DND-41 (cell line): ENCODE data around the gene HHLA2.

Experiments
- ATAC-seq: fragments of 200-7000 bp; cut with Tn5 transposase; 3 replicates; pipeline ENCODE4 v1.9.1; 2021; ENCODE audit warnings: low read depth; ENCODE audit not compliant: insufficient read depth
- DNase-seq: peaks from one replicate; pipeline ENCODE4 v3.0.0-alpha.2; 2020
- H2AFZ ChIP-seq: 2 replicates; pipeline ENCODE4 v1.6.0; 2012; ENCODE audit warnings: low read depth, low read length
- H3K27ac ChIP-seq: 2 replicates; pipeline ENCODE4 v1.5.1; 2012; ENCODE audit warnings: low read length, inconsistent platforms
- H3K27me3 ChIP-seq: fragments of 200-600 bp; sonication (generic); 2 replicates; pipeline ENCODE4 v1.6.0; 2012; ENCODE audit warnings: low read length, mild to moderate bottlenecking, inconsistent platforms; ENCODE audit not compliant: insufficient read depth, poor library complexity
- H3K36me3 ChIP-seq: 2 replicates; pipeline ENCODE4 v1.5.1; 2012; ENCODE audit warnings: low read length, inconsistent platforms; ENCODE audit not compliant: insufficient read depth
- H3K4me1 ChIP-seq: 2 replicates; pipeline ENCODE4 v1.5.1; 2012; ENCODE audit warnings: mild to moderate bottlenecking, low read length; ENCODE audit not compliant: insufficient read depth
- H3K4me2 ChIP-seq: 2 replicates; pipeline ENCODE4 v1.6.0; 2012; ENCODE audit warnings: mild to moderate bottlenecking, moderate library complexity, low read length, inconsistent platforms; ENCODE audit not compliant: insufficient read depth
- H3K4me3 ChIP-seq, 2 experiments: fragments of 200-600 bp in 1 of 2; shearing (Covaris generic) in 1 of 2; 2 replicates each; pipeline ENCODE4 v1.5.1; 2012 to 2016; ENCODE audit warnings: inconsistent platforms in 2 of 2, low read length in 2 of 2, mild to moderate bottlenecking in 2 of 2, low read depth in 1 of 2, moderate library complexity in 1 of 2
- H3K79me2 ChIP-seq: 2 replicates; pipeline ENCODE4 v1.6.0; 2012; ENCODE audit warnings: low read length, inconsistent platforms; ENCODE audit not compliant: insufficient read depth
- H3K9ac ChIP-seq: 2 replicates; pipeline ENCODE4 v1.6.0; 2012; ENCODE audit warnings: low read depth, mild to moderate bottlenecking, inconsistent platforms, low read length, moderate library complexity
- H3K9me3 ChIP-seq: 2 replicates; pipeline ENCODE4 v1.5.1; 2012; ENCODE audit warnings: low read length, moderate library complexity, mild to moderate bottlenecking, inconsistent platforms; ENCODE audit not compliant: insufficient read depth, severe bottlenecking
- H4K20me1 ChIP-seq: 2 replicates; pipeline ENCODE4 v1.6.0; 2012; ENCODE audit warnings: low read length; ENCODE audit not compliant: insufficient read depth
- EZH2 ChIP-seq: IDR thresholded peaks from 3 replicates; pipeline ENCODE4 v1.6.1; 2012; ENCODE audit warnings: borderline replicate concordance, low read depth, mild to moderate bottlenecking, moderate library complexity, low read length, inconsistent platforms; ENCODE audit not compliant: severe bottlenecking
- TF ChIP-seq, protein P1 (sequence below): IDR thresholded peaks from 2 replicates; pipeline ENCODE4 v1.5.1; 2012; ENCODE audit warnings: borderline replicate concordance, low read length, moderate library complexity, mild to moderate bottlenecking; ENCODE audit not compliant: poor library complexity, severe bottlenecking; ENCODE audit errors: extremely low read depth

HHLA2 gene

GRCh38 chr3:108357042-108357441 is 60.7 kb downstream of the HHLA2 start:
- no peak for TF ChIP-seq EZH2
- TF ChIP-seq, protein P1, sequence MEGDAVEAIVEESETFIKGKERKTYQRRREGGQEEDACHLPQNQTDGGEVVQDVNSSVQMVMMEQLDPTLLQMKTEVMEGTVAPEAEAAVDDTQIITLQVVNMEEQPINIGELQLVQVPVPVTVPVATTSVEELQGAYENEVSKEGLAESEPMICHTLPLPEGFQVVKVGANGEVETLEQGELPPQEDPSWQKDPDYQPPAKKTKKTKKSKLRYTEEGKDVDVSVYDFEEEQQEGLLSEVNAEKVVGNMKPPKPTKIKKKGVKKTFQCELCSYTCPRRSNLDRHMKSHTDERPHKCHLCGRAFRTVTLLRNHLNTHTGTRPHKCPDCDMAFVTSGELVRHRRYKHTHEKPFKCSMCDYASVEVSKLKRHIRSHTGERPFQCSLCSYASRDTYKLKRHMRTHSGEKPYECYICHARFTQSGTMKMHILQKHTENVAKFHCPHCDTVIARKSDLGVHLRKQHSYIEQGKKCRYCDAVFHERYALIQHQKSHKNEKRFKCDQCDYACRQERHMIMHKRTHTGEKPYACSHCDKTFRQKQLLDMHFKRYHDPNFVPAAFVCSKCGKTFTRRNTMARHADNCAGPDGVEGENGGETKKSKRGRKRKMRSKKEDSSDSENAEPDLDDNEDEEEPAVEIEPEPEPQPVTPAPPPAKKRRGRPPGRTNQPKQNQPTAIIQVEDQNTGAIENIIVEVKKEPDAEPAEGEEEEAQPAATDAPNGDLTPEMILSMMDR = no peak
- H3K4me2 ChIP-seq = no peak overlapping the region

GRCh38 chr3:108359011-108359410 is 62.7 kb downstream of the HHLA2 start:
- H4K20me1 ChIP-seq = no peaks in the 10 kb centered on the region
- DNase-seq = no peak
- H3K27ac ChIP-seq = no peak overlapping the region
- no peak overlapping the region for H3K4me2 ChIP-seq
- TF ChIP-seq, protein P1 = no peak
- no peak for TF ChIP-seq EZH2
- no peaks in the 10 kb centered on the region for H3K9me3 ChIP-seq
- no peak for ATAC-seq
- H2AFZ ChIP-seq = no peak overlapping the region
- no peaks in the 10 kb centered on the region for H3K4me1 ChIP-seq
- H3K27me3 ChIP-seq = no peaks in the 10 kb centered on the region
- H3K79me2 ChIP-seq = no peaks in the 10 kb centered on the region
- H3K9ac ChIP-seq = no peak overlapping the region
- no peak overlapping the region for H3K4me3 ChIP-seq
- no peaks in the 10 kb centered on the region for H3K36me3 ChIP-seq

More at GRCh38 chr3:108357042-108357441, 60.7 kb downstream of the HHLA2 start:
- no peak overlapping the region for H3K9ac ChIP-seq
- H3K27me3 ChIP-seq = no peaks in the 10 kb centered on the region
- no peaks in the 10 kb centered on the region for H4K20me1 ChIP-seq
- no peak overlapping the region for H2AFZ ChIP-seq
- no peak overlapping the region for H3K4me3 ChIP-seq
- H3K4me1 ChIP-seq = no peaks in the 10 kb centered on the region
- DNase-seq = no peak
- no peaks in the 10 kb centered on the region for H3K79me2 ChIP-seq
- H3K27ac ChIP-seq = no peak overlapping the region
- H3K36me3 ChIP-seq = no peaks in the 10 kb centered on the region
- H3K9me3 ChIP-seq = no peaks in the 10 kb centered on the region
- no peak for ATAC-seq

DNA sequence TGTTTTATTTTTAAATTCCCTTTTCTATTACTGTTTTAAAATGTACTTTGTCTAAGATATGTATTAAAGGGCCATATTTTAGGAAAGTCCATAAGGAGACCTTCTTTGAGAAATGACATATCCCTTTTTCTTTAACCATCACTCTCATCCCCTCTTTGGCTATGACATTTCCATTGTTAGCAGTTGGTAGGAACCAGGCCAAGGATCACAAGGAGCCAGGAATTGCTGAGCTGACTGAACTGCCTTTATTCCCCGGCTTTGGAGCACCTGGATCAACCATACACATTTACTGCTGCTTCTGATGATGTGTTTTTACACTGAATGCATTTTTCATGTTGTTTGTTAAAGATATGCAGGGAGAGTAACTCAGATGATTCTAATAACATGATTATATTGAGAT is 79.7 kb downstream of the HHLA2 start:
- Histone ChIP-seq H3K79me2 (no peaks in the 10 kb centered on the region), H3K27ac (no peak overlapping the region), H3K9ac (no peak overlapping the region), H4K20me1 (no peaks in the 10 kb centered on the region), H3K36me3 (no peaks in the 10 kb centered on the region), H3K27me3 (no peaks in the 10 kb centered on the region), H3K4me2 (no peak overlapping the region), H3K4me3 (no peak overlapping the region), H3K9me3 (no peaks in the 10 kb centered on the region), H2AFZ (no peak overlapping the region), H3K4me1 (no peaks in the 10 kb centered on the region)
- TF ChIP-seq, protein P1 = no peak
- no peak for TF ChIP-seq EZH2
- ATAC-seq (no peak), DNase-seq (no peak)

GRCh38 chr3:108377384-108377783 is 81.0 kb downstream of the HHLA2 start:
- no peak overlapping the region for H3K27ac ChIP-seq

More at GRCh38 chr3:108377384-108377783, 81.0 kb downstream of the HHLA2 start:
- Histone ChIP-seq H3K9me3 (no peaks in the 10 kb centered on the region), H3K4me1 (no peaks in the 10 kb centered on the region), H3K27me3 (no peaks in the 10 kb centered on the region), H3K9ac (no peak overlapping the region), H3K4me2 (no peak overlapping the region), H3K79me2 (no peaks in the 10 kb centered on the region), H3K4me3 (no peak overlapping the region), H4K20me1 (no peaks in the 10 kb centered on the region), H3K36me3 (no peaks in the 10 kb centered on the region), H2AFZ (no peak overlapping the region)
- no peak for ATAC-seq
- TF ChIP-seq, protein P1 = no peak
- no peak for DNase-seq
